ENCODE data around the gene C5orf63. TPM values are rescaled to one million over a fixed set of nuclear protein-coding genes. Genes with fewer than 3 reads are reported as not detected.

Gene C5orf63
- total and polyA plus RNA-seq, 9 of the 15 experiments (the other 6 are each of a cell fraction or from before 2014, with no cell fraction given) = 1.8 to 24.6 (median 6.2) TPM

DNA sequence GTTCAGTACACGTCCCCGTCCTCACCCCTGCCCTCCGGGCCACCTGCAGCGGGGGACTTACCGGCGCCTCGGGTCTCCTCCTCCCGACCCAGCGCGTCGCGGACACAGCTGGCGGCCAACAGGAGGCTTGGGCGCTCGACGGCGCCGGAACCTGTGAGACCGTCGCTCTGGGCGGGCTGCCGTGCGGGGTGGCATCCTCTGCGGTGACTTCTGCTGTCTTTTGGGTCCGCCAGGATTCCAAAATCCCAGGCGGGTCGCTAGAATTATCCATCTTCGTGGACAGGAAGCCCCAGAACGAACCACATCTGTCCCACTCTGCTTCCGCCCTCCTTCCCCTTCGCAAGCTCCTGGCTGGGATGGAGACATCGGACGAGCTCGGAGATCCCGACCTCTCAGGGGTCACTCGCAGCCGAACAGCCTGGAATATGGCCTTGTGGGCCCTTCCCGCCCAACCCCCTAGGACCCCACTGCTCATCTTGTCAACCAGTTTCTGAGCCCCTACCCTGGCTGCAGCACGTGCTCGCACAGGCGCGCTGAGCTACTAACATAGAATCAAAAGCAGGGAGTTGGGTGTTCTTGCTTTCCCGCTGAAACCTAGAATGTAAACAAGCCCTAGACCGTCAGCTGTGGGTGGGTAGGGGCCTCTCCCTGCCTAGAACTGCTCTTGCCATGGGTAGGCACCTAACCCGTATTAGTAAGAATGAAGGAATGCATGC, 42.0 kb downstream of the C5orf63 start:
- H3K27ac ChIP-seq (ENCODE audit: extremely low read depth, low read depth, low read length) = peak overlapping the region; percentile 89
- no TSS peak for BruUV-seq (replicated peaks)
- no peaks in the 10 kb centered on the region for H3K36me3 ChIP-seq (ENCODE audit: control insufficient read depth, insufficient read depth, low read length)
- peak overlapping the region; percentile 89 to 99 for H3K9ac ChIP-seq (ENCODE audit: insufficient read depth in 1 of 2, low read depth in 2 of 2, low read length in 2 of 2)
- DNase-seq (ENCODE audit: extremely low read depth in 1 of 4, low spot score in 3 of 4) (peak in 2 of 4 experiments; percentile 39 to 40), ATAC-seq (peak; percentile 14), FAIRE-seq (no peak)
- no peaks in the 10 kb centered on the region for H3K9me1 ChIP-seq (ENCODE audit: control insufficient read depth, insufficient read depth, low read length)
- ChIA-PET POLR2A (interaction anchor here (0.8 to 2.2 kb wide), 9 partner anchors 10 to 166 kb away, joined by 3 to 11 read pairs (median 4); no protein-coding TSS in a partner anchor), CTCF (ENCODE audit: low intra/inter-chr PET ratio) (no interaction called here)
- peaks cover 53% of the 10 kb centered on the region for H3K79me2 ChIP-seq (ENCODE audit: control insufficient read depth, insufficient read depth, low read length)
- peak overlapping the region; percentile 90 for H2AFZ ChIP-seq (ENCODE audit: low read depth, low read length)
- H3K27me3 ChIP-seq (ENCODE audit: control insufficient read depth in 2 of 2, insufficient read depth in 2 of 2, low read length in 2 of 2) = no peaks in the 10 kb centered on the region
- in situ Hi-C loops (cut with MboI) (no loop called here), intact Hi-C loops (cut with micrococcal nuclease) (loop anchor here (5.0 kb wide), 3 partner anchors 149 to 354 kb away; no protein-coding TSS in a partner anchor)
- peaks cover 24 to 26% of the 10 kb centered on the region in 2 experiments for H3K4me1 ChIP-seq (replicated peaks in 1 of 2; ENCODE audit: control insufficient read depth in 2 of 2, insufficient read depth in 2 of 2, low read length in 2 of 2)
- WGBS (ENCODE audit: insufficient coverage, low coverage, missing lambda C conversion rate) = 35% methylated on average over 44 of the region's 45 CpGs
- H3K4me2 ChIP-seq (ENCODE audit: insufficient read depth, low read length) = peak overlapping the region; percentile 78
- peaks cover 7% of the 10 kb centered on the region; the same call in 1 of the 2 replicates for H4K20me1 ChIP-seq (replicated peaks; ENCODE audit: control insufficient read depth, insufficient read depth, low read length)
- H3K4me3 ChIP-seq = peak overlapping the region; percentile 89
- no peaks in the 10 kb centered on the region for H3K9me3 ChIP-seq (replicated peaks; ENCODE audit: control insufficient read depth, insufficient read depth, low read depth, low read length)
- TF ChIP-seq, protein P1, sequence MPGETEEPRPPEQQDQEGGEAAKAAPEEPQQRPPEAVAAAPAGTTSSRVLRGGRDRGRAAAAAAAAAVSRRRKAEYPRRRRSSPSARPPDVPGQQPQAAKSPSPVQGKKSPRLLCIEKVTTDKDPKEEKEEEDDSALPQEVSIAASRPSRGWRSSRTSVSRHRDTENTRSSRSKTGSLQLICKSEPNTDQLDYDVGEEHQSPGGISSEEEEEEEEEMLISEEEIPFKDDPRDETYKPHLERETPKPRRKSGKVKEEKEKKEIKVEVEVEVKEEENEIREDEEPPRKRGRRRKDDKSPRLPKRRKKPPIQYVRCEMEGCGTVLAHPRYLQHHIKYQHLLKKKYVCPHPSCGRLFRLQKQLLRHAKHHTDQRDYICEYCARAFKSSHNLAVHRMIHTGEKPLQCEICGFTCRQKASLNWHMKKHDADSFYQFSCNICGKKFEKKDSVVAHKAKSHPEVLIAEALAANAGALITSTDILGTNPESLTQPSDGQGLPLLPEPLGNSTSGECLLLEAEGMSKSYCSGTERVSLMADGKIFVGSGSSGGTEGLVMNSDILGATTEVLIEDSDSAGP (CRISPR knock-in tag; IDR thresholded peaks at IDR 0.05) = no peak
- TF ChIP-seq, protein P2, sequence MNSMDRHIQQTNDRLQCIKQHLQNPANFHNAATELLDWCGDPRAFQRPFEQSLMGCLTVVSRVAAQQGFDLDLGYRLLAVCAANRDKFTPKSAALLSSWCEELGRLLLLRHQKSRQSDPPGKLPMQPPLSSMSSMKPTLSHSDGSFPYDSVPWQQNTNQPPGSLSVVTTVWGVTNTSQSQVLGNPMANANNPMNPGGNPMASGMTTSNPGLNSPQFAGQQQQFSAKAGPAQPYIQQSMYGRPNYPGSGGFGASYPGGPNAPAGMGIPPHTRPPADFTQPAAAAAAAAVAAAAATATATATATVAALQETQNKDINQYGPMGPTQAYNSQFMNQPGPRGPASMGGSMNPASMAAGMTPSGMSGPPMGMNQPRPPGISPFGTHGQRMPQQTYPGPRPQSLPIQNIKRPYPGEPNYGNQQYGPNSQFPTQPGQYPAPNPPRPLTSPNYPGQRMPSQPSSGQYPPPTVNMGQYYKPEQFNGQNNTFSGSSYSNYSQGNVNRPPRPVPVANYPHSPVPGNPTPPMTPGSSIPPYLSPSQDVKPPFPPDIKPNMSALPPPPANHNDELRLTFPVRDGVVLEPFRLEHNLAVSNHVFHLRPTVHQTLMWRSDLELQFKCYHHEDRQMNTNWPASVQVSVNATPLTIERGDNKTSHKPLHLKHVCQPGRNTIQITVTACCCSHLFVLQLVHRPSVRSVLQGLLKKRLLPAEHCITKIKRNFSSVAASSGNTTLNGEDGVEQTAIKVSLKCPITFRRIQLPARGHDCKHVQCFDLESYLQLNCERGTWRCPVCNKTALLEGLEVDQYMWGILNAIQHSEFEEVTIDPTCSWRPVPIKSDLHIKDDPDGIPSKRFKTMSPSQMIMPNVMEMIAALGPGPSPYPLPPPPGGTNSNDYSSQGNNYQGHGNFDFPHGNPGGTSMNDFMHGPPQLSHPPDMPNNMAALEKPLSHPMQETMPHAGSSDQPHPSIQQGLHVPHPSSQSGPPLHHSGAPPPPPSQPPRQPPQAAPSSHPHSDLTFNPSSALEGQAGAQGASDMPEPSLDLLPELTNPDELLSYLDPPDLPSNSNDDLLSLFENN (IDR thresholded peaks at IDR 0.05; ENCODE audit: low read depth in 2 of 2, low read length in 2 of 2) = peak in 1 of 2 experiments; percentile 0; a peak in 1 of 4 replicates
- TF ChIP-seq, protein P3, sequence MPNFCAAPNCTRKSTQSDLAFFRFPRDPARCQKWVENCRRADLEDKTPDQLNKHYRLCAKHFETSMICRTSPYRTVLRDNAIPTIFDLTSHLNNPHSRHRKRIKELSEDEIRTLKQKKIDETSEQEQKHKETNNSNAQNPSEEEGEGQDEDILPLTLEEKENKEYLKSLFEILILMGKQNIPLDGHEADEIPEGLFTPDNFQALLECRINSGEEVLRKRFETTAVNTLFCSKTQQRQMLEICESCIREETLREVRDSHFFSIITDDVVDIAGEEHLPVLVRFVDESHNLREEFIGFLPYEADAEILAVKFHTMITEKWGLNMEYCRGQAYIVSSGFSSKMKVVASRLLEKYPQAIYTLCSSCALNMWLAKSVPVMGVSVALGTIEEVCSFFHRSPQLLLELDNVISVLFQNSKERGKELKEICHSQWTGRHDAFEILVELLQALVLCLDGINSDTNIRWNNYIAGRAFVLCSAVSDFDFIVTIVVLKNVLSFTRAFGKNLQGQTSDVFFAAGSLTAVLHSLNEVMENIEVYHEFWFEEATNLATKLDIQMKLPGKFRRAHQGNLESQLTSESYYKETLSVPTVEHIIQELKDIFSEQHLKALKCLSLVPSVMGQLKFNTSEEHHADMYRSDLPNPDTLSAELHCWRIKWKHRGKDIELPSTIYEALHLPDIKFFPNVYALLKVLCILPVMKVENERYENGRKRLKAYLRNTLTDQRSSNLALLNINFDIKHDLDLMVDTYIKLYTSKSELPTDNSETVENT (CRISPR knock-in tag; IDR thresholded peaks at IDR 0.05) = no peak
- no peak for TF ChIP-seq ZNF766 (CRISPR knock-in tag; conservative IDR thresholded peaks at IDR 0.05)
- TF ChIP-seq CEBPB (tag; IDR thresholded peaks at IDR 0.05) = no peak
- peak; percentile 3 to 75; a peak in 1 of 4 replicates for TF ChIP-seq TEAD1 (CRISPR knock-in tag; IDR thresholded peaks at IDR 0.05)
- TF ChIP-seq GTF2E2 (tag; IDR thresholded peaks at IDR 0.05) = peak; percentile 14; the same call in 1 of the 2 replicates
